Uterus (tissue), 2 donors: ENCODE measurements around the gene CRNKL1.

Experiments used
- POLR2A ChIP-seq, 2 donors: fragments of 450-650 bp; IDR thresholded peaks; one replicate each; pipeline ENCODE4 v1.6.1; 2016; ENCODE audit warnings: antibody characterized with exemption in 2 of 2, mild to moderate bottlenecking in 1 of 2, moderate library complexity in 1 of 2
- TF ChIP-seq, protein P1 (sequence below), 4 experiments: fragments of 200-600 bp in 2 of 4; fragments of 450-650 bp in 2 of 4; sonication (generic) in 2 of 4; IDR thresholded peaks; one replicate each; pipeline ENCODE4 v1.5.1; 2016 to 2019; ENCODE audit warnings: antibody characterized with exemption in 4 of 4, mild to moderate bottlenecking in 2 of 4, moderate library complexity in 1 of 4

DNA sequence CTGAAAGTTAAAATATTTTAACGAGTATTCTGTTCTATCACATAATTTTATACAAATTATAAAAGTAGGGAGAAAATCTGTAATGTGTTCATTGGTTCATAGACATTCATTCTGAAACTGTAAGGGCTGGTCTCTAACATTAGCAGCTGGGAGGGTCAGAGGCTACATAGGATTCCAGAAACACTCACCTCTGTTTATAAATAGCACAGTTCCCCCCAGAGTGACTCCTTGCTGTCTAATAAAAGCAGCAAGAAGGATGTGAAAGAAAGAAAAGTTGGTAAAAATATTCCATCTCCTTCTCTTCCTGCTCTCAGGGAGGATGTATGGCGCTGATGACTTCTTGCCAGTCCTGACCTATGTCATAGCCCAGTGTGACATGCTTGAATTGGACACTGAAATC is 60.4 kb downstream of the CRNKL1 start:
- TF ChIP-seq, protein P1, sequence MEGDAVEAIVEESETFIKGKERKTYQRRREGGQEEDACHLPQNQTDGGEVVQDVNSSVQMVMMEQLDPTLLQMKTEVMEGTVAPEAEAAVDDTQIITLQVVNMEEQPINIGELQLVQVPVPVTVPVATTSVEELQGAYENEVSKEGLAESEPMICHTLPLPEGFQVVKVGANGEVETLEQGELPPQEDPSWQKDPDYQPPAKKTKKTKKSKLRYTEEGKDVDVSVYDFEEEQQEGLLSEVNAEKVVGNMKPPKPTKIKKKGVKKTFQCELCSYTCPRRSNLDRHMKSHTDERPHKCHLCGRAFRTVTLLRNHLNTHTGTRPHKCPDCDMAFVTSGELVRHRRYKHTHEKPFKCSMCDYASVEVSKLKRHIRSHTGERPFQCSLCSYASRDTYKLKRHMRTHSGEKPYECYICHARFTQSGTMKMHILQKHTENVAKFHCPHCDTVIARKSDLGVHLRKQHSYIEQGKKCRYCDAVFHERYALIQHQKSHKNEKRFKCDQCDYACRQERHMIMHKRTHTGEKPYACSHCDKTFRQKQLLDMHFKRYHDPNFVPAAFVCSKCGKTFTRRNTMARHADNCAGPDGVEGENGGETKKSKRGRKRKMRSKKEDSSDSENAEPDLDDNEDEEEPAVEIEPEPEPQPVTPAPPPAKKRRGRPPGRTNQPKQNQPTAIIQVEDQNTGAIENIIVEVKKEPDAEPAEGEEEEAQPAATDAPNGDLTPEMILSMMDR (IDR thresholded peaks at IDR 0.05): no peak
- no peak for TF ChIP-seq POLR2A (IDR thresholded peaks at IDR 0.05)
